GM18498 (cell line): ENCODE measurements around the gene ENGASE.

ENCODE experiments used
- ATAC-seq: cut with Tn5 transposase; IDR thresholded peaks from one replicate; pipeline ENCODE4 v1.9.1; 2021; ENCODE audit warnings: mild to moderate bottlenecking, moderate library complexity; ENCODE audit not compliant: unreplicated experiment

The ENGASE gene

GRCh38 chr17:79079421-79080200 lies 5.0 kb downstream of the ENGASE start:
- ATAC-seq = no peak

GRCh38 chr17:79080349-79080748 lies 5.7 kb downstream of the ENGASE start:
- no peak for ATAC-seq

- no peak for ATAC-seq
Observed at GRCh38 chr17:79080761-79081290, 6.2 kb downstream of the ENGASE start.

- ATAC-seq = no peak
Observed at GRCh38 chr17:79081571-79082276, 7.1 kb downstream of the ENGASE start.

- no peak for ATAC-seq
Observed at GRCh38 chr17:79082311-79083190, 7.9 kb downstream of the ENGASE start.

- no peak for ATAC-seq
Observed at GRCh38 chr17:79083191-79083971, 8.8 kb downstream of the ENGASE start.

GRCh38 chr17:79084291-79085153 lies 9.9 kb downstream of the ENGASE start:
- no peak for ATAC-seq

GRCh38 chr17:79085154-79085920 lies 10.7 kb downstream of the ENGASE start:
- ATAC-seq = no peak

- ATAC-seq = no peak
Observed at GRCh38 chr17:79085921-79086551, 11.4 kb downstream of the ENGASE start.

GRCh38 chr17:79086609-79087427 lies 12.2 kb downstream of the ENGASE start:
- no peak for ATAC-seq

GRCh38 chr17:79087428-79088143 lies 13.0 kb downstream of the ENGASE start:
- no peak for ATAC-seq

GRCh38 chr17:79088247-79088996 lies 13.8 kb downstream of the ENGASE start:
- no peak for ATAC-seq

GRCh38 chr17:79088997-79089328 lies 14.3 kb downstream of the ENGASE start:
- no peak for ATAC-seq

GRCh38 chr17:79089720-79090442 lies 15.3 kb downstream of the ENGASE start:
- ATAC-seq = no peak

- no peak for ATAC-seq
Observed at GRCh38 chr17:79090443-79091225, 16.0 kb downstream of the ENGASE start.
